Activated CD8-positive, alpha-beta memory T cell treated with anti-CD3 and anti-CD28 coated beads for 24 hours (primary cell): ENCODE measurements around the gene MRGPRE.

Source experiments
- DNase-seq: peaks from one replicate; pipeline ENCODE4 v3.0.0-alpha.2; 2020

The MRGPRE gene

GRCh38 chr11:3226846-3227567 is 5.2 kb downstream of the MRGPRE start:
- no peak for DNase-seq

- no peak for DNase-seq
Observed at GRCh38 chr11:3225826-3226750, 6.1 kb downstream of the MRGPRE start.

GRCh38 chr11:3225159-3225758 is 7.0 kb downstream of the MRGPRE start:
- DNase-seq, result no peak

GRCh38 chr11:3224401-3225057 is 7.7 kb downstream of the MRGPRE start:
- DNase-seq, result no peak

GRCh38 chr11:3223932-3224381 is 8.3 kb downstream of the MRGPRE start:
- DNase-seq, result no peak

- DNase-seq, result peak; percentile 57
Observed at GRCh38 chr11:3222941-3223915, 9.0 kb downstream of the MRGPRE start.

- DNase-seq, result peak; percentile 38
Observed at GRCh38 chr11:3222003-3222855, 10.0 kb downstream of the MRGPRE start.

- DNase-seq, result no peak
Observed at GRCh38 chr11:3221408-3222002, 10.7 kb downstream of the MRGPRE start.

- DNase-seq, result no peak
Observed at GRCh38 chr11:3220521-3221407, 11.5 kb downstream of the MRGPRE start.

- no peak for DNase-seq
Observed at GRCh38 chr11:3220101-3220500, 12.1 kb downstream of the MRGPRE start.

GRCh38 chr11:3219281-3219892 is 12.8 kb downstream of the MRGPRE start:
- DNase-seq, result no peak

- no peak for DNase-seq
Observed at GRCh38 chr11:3218483-3219280, 13.5 kb downstream of the MRGPRE start, which contains the start of gene MRGPRG. Gene MRGPRG, minus strand, starts transcription at chr11:3218813. Its CDS starts 0 bp downstream, at chr11:3218813.

GRCh38 chr11:3217818-3218482 is 14.3 kb downstream of the MRGPRE start:
- DNase-seq, result no peak

- no peak for DNase-seq
Observed at GRCh38 chr11:3216027-3216525, 16.1 kb downstream of the MRGPRE start.

GRCh38 chr11:3215346-3216026 is 16.7 kb downstream of the MRGPRE start:
- DNase-seq, result no peak

GRCh38 chr11:3214420-3214699 is 17.9 kb downstream of the MRGPRE start:
- DNase-seq, result no peak
